ENCODE measurements around the gene JPH3.

JPH3 gene

GRCh38 chr16:87707714-87708580 is 105.6 kb downstream of the JPH3 start:
- H3K27ac ChIP-seq = no peak overlapping the region
- H3K9me3 ChIP-seq = no peaks in the 10 kb centered on the region
- TF ChIP-seq, protein P1, sequence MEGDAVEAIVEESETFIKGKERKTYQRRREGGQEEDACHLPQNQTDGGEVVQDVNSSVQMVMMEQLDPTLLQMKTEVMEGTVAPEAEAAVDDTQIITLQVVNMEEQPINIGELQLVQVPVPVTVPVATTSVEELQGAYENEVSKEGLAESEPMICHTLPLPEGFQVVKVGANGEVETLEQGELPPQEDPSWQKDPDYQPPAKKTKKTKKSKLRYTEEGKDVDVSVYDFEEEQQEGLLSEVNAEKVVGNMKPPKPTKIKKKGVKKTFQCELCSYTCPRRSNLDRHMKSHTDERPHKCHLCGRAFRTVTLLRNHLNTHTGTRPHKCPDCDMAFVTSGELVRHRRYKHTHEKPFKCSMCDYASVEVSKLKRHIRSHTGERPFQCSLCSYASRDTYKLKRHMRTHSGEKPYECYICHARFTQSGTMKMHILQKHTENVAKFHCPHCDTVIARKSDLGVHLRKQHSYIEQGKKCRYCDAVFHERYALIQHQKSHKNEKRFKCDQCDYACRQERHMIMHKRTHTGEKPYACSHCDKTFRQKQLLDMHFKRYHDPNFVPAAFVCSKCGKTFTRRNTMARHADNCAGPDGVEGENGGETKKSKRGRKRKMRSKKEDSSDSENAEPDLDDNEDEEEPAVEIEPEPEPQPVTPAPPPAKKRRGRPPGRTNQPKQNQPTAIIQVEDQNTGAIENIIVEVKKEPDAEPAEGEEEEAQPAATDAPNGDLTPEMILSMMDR (IDR thresholded peaks at IDR 0.05) = no peak
- H3K27me3 ChIP-seq = no peaks in the 10 kb centered on the region
- H3K36me3 ChIP-seq = peaks cover 19 to 95% (median 50%) of the 10 kb centered on the region in 3 donors
- intact Hi-C loops (cut with DNase I; ENCODE audit: low total_unique reads) = no loop called here
- no peak for DNase-seq
- no peaks in the 10 kb centered on the region for H3K4me1 ChIP-seq
- no peak overlapping the region for H3K4me3 ChIP-seq

DNA sequence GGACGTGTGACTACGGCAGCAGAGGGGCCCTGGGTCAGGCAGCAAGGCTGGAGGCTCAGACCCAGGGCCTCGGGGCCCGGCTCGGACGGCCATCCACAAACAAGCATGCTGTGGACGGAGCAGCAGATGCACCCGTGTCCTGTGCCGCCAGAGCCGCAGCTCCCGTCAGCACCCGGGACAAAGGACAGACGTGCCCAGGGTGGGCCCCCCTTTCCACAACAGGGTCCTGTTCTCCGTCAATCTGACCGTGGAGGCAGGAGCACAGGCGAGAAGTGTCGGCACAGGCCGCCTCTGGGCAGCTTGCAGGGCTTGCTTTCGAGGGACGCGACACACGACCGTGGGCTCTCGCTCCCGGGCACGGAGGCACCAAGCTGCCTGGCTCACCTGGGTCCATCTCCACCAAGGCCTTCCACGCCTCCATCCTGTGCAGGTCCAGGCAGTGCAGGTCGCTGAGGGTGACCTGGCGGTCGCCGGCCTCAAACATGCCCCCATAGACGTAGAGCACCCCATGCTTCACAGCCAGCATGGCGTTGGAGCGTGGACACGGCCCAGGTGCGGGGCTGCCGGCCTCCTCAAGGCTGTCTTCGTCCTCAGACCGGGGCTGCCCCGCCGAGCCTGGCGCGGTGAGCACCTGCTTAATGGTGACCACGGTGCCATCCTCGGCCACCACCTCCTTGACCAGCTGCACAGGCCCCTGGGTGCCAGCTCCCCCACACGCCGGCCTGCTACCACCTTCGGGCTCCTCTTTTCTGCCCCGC is 106.8 kb downstream of the JPH3 start:
- Histone ChIP-seq H3K9me3 (no peaks in the 10 kb centered on the region), H3K4me1 (no peaks in the 10 kb centered on the region), H3K27me3 (no peaks in the 10 kb centered on the region), H3K36me3 (peaks cover 26 to 95% (median 48%) of the 10 kb centered on the region in 3 donors), H3K27ac (no peak overlapping the region), H3K4me3 (no peak overlapping the region)
- no peak for DNase-seq
- TF ChIP-seq, protein P1 (IDR thresholded peaks at IDR 0.05) = no peak
- intact Hi-C loops (cut with DNase I; ENCODE audit: low total_unique reads) = no loop called here

GRCh38 chr16:87709677-87710076 is 107.4 kb downstream of the JPH3 start:
- no peak overlapping the region for H3K4me3 ChIP-seq
- TF ChIP-seq, protein P1 (IDR thresholded peaks at IDR 0.05) = no peak
- H3K27me3 ChIP-seq = no peaks in the 10 kb centered on the region
- no peak overlapping the region for H3K27ac ChIP-seq
- H3K9me3 ChIP-seq = no peaks in the 10 kb centered on the region
- intact Hi-C loops (cut with DNase I; ENCODE audit: low total_unique reads) = no loop called here
- DNase-seq = no peak
- peaks cover 28 to 96% (median 54%) of the 10 kb centered on the region in 3 donors for H3K36me3 ChIP-seq
- no peaks in the 10 kb centered on the region for H3K4me1 ChIP-seq

GRCh38 chr16:87710887-87711286 is 108.6 kb downstream of the JPH3 start:
- intact Hi-C loops (cut with DNase I; ENCODE audit: low total_unique reads) = no loop called here
- no peaks in the 10 kb centered on the region for H3K9me3 ChIP-seq
- H3K4me1 ChIP-seq = no peaks in the 10 kb centered on the region
- no peaks in the 10 kb centered on the region for H3K27me3 ChIP-seq
- TF ChIP-seq, protein P1 (IDR thresholded peaks at IDR 0.05) = no peak
- H3K27ac ChIP-seq = no peak overlapping the region
- H3K4me3 ChIP-seq = no peak overlapping the region
- peaks cover 28 to 96% (median 66%) of the 10 kb centered on the region in 3 donors for H3K36me3 ChIP-seq
- no peak for DNase-seq

GRCh38 chr16:87712184-87712762 is 110.0 kb downstream of the JPH3 start:
- TF ChIP-seq, protein P1 (IDR thresholded peaks at IDR 0.05) = no peak
- Histone ChIP-seq H3K4me1 (no peaks in the 10 kb centered on the region), H3K36me3 (peaks cover 26 to 94% (median 62%) of the 10 kb centered on the region in 3 donors), H3K4me3 (no peak overlapping the region), H3K9me3 (no peaks in the 10 kb centered on the region), H3K27me3 (no peaks in the 10 kb centered on the region), H3K27ac (no peak overlapping the region)
- intact Hi-C loops (cut with DNase I; ENCODE audit: low total_unique reads) = no loop called here
- DNase-seq = no peak

Measured in tibial artery (tissue), 4 donors.